HG02798 (cell line): Measurements from ENCODE around the gene RPS25.
"Not testable (repeated sequence)": the region's sequence is repeated elsewhere in the genome, so short reads cannot be mapped to it uniquely, and the experiment has no call there.

Experiments used
- ATAC-seq: cut with Tn5 transposase; IDR thresholded peaks from one replicate; pipeline ENCODE4 v1.9.1; 2021; ENCODE audit warnings: mild to moderate bottlenecking; ENCODE audit not compliant: unreplicated experiment, poor library complexity

Gene RPS25

GRCh38 chr11:119018074-119018938, at the start of gene RPS25, which contains the start of gene TRAPPC4:
TSS of gene RPS25 (minus strand) at chr11:119018343. CDS start at chr11:119018284, 59 bp downstream.
TSS of gene TRAPPC4 (plus strand) at chr11:119018766. CDS start at chr11:119018796, 30 bp downstream.
- ATAC-seq = peak; percentile 90

GRCh38 chr11:119067371-119068222, 49.5 kb upstream of the RPS25 start, which contains the start of gene VPS11:
TSS of gene VPS11 (plus strand) at chr11:119067818. CDS start at chr11:119067824, 6 bp downstream.
- peak; percentile 97 for ATAC-seq

GRCh38 chr11:119065369-119065768, 47.2 kb upstream of the RPS25 start:
- no peak for ATAC-seq

GRCh38 chr11:119062779-119063178, 44.6 kb upstream of the RPS25 start:
- no peak for ATAC-seq

GRCh38 chr11:119061256-119061655, 43.1 kb upstream of the RPS25 start:
- ATAC-seq = no peak

- not testable (repeated sequence) for ATAC-seq
Measured at GRCh38 chr11:119059128-119059527, 41.0 kb upstream of the RPS25 start.

GRCh38 chr11:119057000-119057769, 39.0 kb upstream of the RPS25 start, which contains the start of gene HYOU1:
TSS of gene HYOU1 (minus strand) at chr11:119057205. CDS start at chr11:119056160, 1,045 bp downstream.
- peak; percentile 94 for ATAC-seq

GRCh38 chr11:119056421-119056999, 38.4 kb upstream of the RPS25 start:
- ATAC-seq = peak; percentile 6

- no peak for ATAC-seq
Measured at GRCh38 chr11:119055901-119056300, 37.8 kb upstream of the RPS25 start.

- ATAC-seq = no peak
Measured at GRCh38 chr11:119054418-119054817, 36.3 kb upstream of the RPS25 start.

- no peak for ATAC-seq
Measured at GRCh38 chr11:119052163-119052814, 34.1 kb upstream of the RPS25 start.

GRCh38 chr11:119051440-119052162, 33.5 kb upstream of the RPS25 start:
- peak; percentile 60 for ATAC-seq

- no peak for ATAC-seq
Measured at GRCh38 chr11:119049081-119049480, 30.9 kb upstream of the RPS25 start.

GRCh38 chr11:119048644-119049043, 30.5 kb upstream of the RPS25 start:
- ATAC-seq = no peak

GRCh38 chr11:119047205-119047604, 29.1 kb upstream of the RPS25 start:
- no peak for ATAC-seq

- no peak for ATAC-seq
Measured at GRCh38 chr11:119046489-119046888, 28.3 kb upstream of the RPS25 start.

GRCh38 chr11:119044708-119045107, 26.6 kb upstream of the RPS25 start:
- ATAC-seq = no peak

- no peak for ATAC-seq
Measured at GRCh38 chr11:119042927-119043326, 24.8 kb upstream of the RPS25 start.
